Esophagus squamous epithelium (tissue), 5 donors: ENCODE measurements around the gene GDAP1L1. TPM values are rescaled to one million over a fixed set of nuclear protein-coding genes. Genes with fewer than 3 reads are reported as not detected.

Experiments
- DNase-seq: peaks from one replicate; lab custom pipeline; 2025; lab: John Stamatoyannopoulos, UW
- H3K27ac ChIP-seq, 4 donors: fragments of 200-600 bp; sonication (generic); one replicate each; pipeline ENCODE4 v1.5.1; 2016 to 2019; ENCODE audit warnings: mild to moderate bottlenecking in 1 of 4
- H3K27me3 ChIP-seq, 4 donors: fragments of 200-600 bp; sonication (generic); 1 replicate in 3 of 4; 2 replicates in 1 of 4; pipeline versions ENCODE4 v1.5.1 to v1.6.0; 2017 to 2021; ENCODE audit warnings: antibody characterized with exemption in 1 of 4
- H3K36me3 ChIP-seq, 3 donors: fragments of 200-600 bp; sonication (generic); one replicate each; pipeline ENCODE4 v1.5.1; 2016 to 2019
- H3K4me1 ChIP-seq, 3 donors: fragments of 200-600 bp; sonication (generic); one replicate each; pipeline ENCODE4 v1.5.1; 2017 to 2019
- H3K4me3 ChIP-seq, 4 donors: fragments of 200-600 bp; sonication (generic); 1 replicate in 3 of 4; 2 replicates in 1 of 4; pipeline ENCODE4 v1.5.1; 2016 to 2019; ENCODE audit warnings: mild to moderate bottlenecking in 2 of 4, moderate library complexity in 1 of 4
- H3K9me3 ChIP-seq, 3 donors: fragments of 200-600 bp; sonication (generic); one replicate each; pipeline ENCODE4 v1.5.1; 2016 to 2019
- POLR2A ChIP-seq, 4 donors: fragments of 450-650 bp; IDR thresholded peaks; one replicate each; pipeline ENCODE4 v1.6.1; 2017; ENCODE audit warnings: antibody characterized with exemption in 4 of 4, mild to moderate bottlenecking in 4 of 4, moderate library complexity in 3 of 4
- WGBS, 2 donors: methylation state at CpG; one replicate each; pipeline ENCODE4 v1.1.5; 2018; 5-methylcytosine and 5-hydroxymethylcytosine counted together
- intact Hi-C: fragments of 100-400 bp; cut with DNase I; formaldehyde crosslinking; loops from one replicate; pipeline ENCODE4 v1.15.0; 2022
- total RNA-seq, 4 donors: library from RNA; depleted of rRNA; stranded (reverse); fragments of >200 nt; gene quantifications; one replicate each; pipeline ENCODE4 v1.1.0, GENCODE V29; 2016
- TF ChIP-seq, protein P1 (sequence below), 6 experiments: fragments of 450-650 bp in 4 of 6; fragments of 200-600 bp in 2 of 6; sonication (generic) in 2 of 6; IDR thresholded peaks; one replicate each; pipeline ENCODE4 v1.5.1; 2016 to 2019; ENCODE audit warnings: antibody characterized with exemption in 6 of 6, mild to moderate bottlenecking in 4 of 6, moderate library complexity in 4 of 6
- donor health status: DM: yes; HTN: yes; CAD: no.

Gene GDAP1L1
- total RNA-seq, 4 donors from 2014 or later: not detected

DNA sequence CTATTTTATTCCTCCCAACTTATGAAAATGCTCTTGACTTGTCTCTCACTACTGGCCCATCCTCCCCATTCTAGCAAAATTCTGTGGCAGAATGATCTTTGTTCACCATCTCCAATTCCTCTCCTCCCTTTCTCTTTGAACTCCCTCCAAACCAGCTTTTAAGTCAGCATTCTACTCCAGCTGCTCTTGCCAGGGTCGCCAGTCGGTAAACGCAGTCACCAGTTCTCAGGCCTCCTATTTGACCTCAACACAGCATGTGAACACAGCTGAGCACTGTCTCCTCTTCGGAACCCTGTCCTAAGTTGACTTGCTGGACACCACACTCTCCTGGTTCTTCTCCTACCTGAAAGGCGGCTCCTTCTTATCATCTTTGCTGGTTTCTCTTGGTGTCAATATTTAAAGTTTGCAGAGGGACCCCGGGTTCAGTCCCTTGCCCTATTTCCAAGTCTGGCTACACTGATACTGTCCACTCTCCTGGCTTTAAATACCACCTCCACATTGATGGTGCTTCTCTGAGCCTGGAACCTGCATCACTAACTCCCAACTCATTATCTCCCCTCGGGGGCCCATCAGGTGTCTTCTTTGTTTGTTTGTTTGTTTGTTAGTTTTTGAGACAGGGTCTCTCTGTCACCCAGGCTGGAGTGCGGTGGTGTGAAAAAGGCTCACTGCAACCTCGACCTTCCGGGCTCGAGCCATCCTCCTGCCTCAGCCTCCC, 27.4 kb downstream of the GDAP1L1 start:
- Histone ChIP-seq H3K27ac (no peak overlapping the region), H3K9me3 (no peaks in the 10 kb centered on the region), H3K36me3 (peaks cover 0 to 8% (median 0%) of the 10 kb centered on the region in 3 donors), H3K4me3 (no peak overlapping the region), H3K27me3 (no peaks in the 10 kb centered on the region), H3K4me1 (no peaks in the 10 kb centered on the region)
- intact Hi-C loops: no loop called here
- TF ChIP-seq, protein P1, sequence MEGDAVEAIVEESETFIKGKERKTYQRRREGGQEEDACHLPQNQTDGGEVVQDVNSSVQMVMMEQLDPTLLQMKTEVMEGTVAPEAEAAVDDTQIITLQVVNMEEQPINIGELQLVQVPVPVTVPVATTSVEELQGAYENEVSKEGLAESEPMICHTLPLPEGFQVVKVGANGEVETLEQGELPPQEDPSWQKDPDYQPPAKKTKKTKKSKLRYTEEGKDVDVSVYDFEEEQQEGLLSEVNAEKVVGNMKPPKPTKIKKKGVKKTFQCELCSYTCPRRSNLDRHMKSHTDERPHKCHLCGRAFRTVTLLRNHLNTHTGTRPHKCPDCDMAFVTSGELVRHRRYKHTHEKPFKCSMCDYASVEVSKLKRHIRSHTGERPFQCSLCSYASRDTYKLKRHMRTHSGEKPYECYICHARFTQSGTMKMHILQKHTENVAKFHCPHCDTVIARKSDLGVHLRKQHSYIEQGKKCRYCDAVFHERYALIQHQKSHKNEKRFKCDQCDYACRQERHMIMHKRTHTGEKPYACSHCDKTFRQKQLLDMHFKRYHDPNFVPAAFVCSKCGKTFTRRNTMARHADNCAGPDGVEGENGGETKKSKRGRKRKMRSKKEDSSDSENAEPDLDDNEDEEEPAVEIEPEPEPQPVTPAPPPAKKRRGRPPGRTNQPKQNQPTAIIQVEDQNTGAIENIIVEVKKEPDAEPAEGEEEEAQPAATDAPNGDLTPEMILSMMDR (IDR thresholded peaks at IDR 0.05): no peak
- DNase-seq: no peak
- 75 to 84% methylated on average over 11 of the region's 11 CpGs for WGBS, 2 donors

DNA sequence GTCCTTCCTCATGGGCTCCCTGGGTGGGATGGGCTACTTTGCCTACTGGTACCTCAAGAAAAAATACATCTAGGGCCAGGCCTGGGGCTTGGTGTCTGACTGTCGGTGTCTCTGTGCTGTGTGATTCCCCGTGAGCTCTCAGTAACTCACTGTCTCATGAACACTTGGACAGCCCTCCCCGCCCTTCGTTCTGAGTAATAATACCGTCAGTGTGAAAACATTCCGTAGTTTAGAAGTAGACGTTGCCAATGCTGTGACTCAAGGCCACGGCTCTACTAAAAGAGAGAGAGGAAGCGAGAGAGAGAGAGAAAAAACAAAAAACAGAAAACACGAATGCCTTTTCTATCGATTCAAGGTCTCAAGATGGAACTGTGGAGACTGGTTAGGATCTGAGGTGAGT, 32.1 kb downstream of the GDAP1L1 start:
- intact Hi-C loops: no loop called here
- TF ChIP-seq POLR2A (IDR thresholded peaks at IDR 0.05): no peak
- TF ChIP-seq, protein P1 (IDR thresholded peaks at IDR 0.05): no peak
- no peaks in the 10 kb centered on the region for H3K4me1 ChIP-seq
- WGBS, 2 donors: 52 to 62% methylated on average over 9 of the region's 11 CpGs
- H3K27me3 ChIP-seq: no peaks in the 10 kb centered on the region
- DNase-seq: no peak
- no peak overlapping the region for H3K27ac ChIP-seq
- H3K9me3 ChIP-seq: no peaks in the 10 kb centered on the region
- H3K4me3 ChIP-seq: no peak overlapping the region
- no peaks in the 10 kb centered on the region for H3K36me3 ChIP-seq

DNA sequence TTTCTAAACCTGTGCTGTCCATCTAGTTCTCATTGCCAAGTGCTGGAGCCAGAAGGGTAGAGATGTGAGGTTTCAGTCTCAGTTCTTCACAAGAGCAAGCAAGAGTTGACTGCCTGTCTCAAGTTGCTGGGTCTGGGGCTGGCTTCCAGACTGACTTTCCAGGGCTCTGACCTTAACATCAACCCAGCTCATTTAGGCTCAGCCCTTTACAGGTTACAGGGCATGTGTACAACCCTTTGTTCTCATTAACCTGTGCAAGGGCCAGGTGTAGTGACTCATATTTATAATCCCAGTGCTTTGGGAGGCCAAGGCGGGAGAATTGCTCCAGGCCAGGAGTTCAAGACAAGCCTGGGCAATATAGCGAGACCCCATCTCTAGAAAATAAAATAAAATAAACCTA, 33.3 kb downstream of the GDAP1L1 start:
- intact Hi-C loops: no loop called here
- Histone ChIP-seq H3K36me3 (no peaks in the 10 kb centered on the region), H3K9me3 (no peaks in the 10 kb centered on the region), H3K4me1 (no peaks in the 10 kb centered on the region), H3K27me3 (no peaks in the 10 kb centered on the region), H3K4me3 (no peak overlapping the region), H3K27ac (no peak overlapping the region)
- no peak for DNase-seq
- WGBS, 2 donors: 39 to 74% methylated on average over 2 of the region's 2 CpGs
- no peak for TF ChIP-seq POLR2A (IDR thresholded peaks at IDR 0.05)
- TF ChIP-seq, protein P1 (IDR thresholded peaks at IDR 0.05): no peak

DNA sequence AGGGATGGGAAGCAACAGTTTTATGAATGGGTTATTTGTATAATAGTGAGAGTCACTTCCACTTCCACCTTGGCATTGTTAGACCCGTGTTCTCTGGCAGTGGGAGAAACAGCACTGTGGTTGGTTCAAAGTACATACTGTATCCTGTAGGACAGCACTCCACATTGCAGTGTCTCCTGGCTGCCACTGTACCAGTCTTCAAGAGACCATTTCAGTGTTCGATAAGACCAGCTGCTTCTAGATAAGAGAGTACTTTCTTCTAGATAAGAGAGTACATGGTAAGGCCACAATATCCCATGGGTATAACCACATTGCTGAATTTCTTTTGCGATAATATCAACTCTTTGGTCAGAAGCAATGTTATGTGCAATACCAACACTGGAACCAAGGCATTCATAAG, 35.1 kb downstream of the GDAP1L1 start:
- intact Hi-C loops: no loop called here
- H3K36me3 ChIP-seq: no peaks in the 10 kb centered on the region
- no peak overlapping the region for H3K4me3 ChIP-seq
- WGBS, 2 donors: 74 to 94% methylated on average over 3 of the region's 3 CpGs
- H3K27ac ChIP-seq: no peak overlapping the region
- H3K9me3 ChIP-seq: no peaks in the 10 kb centered on the region
- H3K27me3 ChIP-seq: no peaks in the 10 kb centered on the region
- DNase-seq: no peak
- no peaks in the 10 kb centered on the region for H3K4me1 ChIP-seq
- TF ChIP-seq, protein P1 (IDR thresholded peaks at IDR 0.05): no peak
- TF ChIP-seq POLR2A (IDR thresholded peaks at IDR 0.05): no peak

DNA sequence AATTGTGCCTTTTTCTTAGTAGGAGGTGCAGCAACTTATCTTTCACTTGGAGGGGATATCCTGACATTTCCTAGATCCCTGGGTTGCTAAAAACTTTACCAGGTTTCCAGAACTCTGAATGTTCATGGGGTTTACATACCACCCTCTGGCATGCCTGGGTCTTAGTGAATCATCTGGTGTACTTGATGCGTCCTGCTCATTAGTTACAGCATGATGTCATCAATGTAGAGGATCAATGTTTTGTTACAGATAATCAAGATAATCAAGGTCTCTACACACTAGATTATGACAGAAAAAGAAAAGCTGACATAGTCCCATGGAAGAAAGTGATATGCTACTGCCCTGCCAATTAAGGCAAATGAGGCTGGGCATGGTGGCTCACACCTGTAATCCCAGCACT, 36.9 kb downstream of the GDAP1L1 start:
- no peak overlapping the region for H3K27ac ChIP-seq
- H3K9me3 ChIP-seq: no peaks in the 10 kb centered on the region
- no peaks in the 10 kb centered on the region for H3K27me3 ChIP-seq
- no peak for DNase-seq
- 67 to 88% methylated on average over 1 of the region's 1 CpG for WGBS, 2 donors
- intact Hi-C loops: no loop called here
- H3K4me3 ChIP-seq: no peak overlapping the region
- H3K36me3 ChIP-seq: no peaks in the 10 kb centered on the region
- TF ChIP-seq, protein P1 (IDR thresholded peaks at IDR 0.05): no peak
- TF ChIP-seq POLR2A (IDR thresholded peaks at IDR 0.05): no peak
- no peaks in the 10 kb centered on the region for H3K4me1 ChIP-seq
